K562 (cell line): ENCODE results near the gene AGR2. TPM values are rescaled to one million over a fixed set of nuclear protein-coding genes. Genes with fewer than 3 reads are reported as not detected.

ENCODE experiments used
- ATAC-seq: fragments of 200-7000 bp; cut with Tn5 transposase; 3 replicates; pipeline ENCODE4 v1.9.1; 2020; ENCODE audit warnings: moderate library complexity
- BruUV-seq: library from RNA; stranded (reverse); fragments of 400-500 nt; replicated peaks from 2 replicates; lab custom pipeline; 2021; lab: Mats Ljungman, UMichigan
- CTCF ChIA-PET: fragments of 300-600 bp; formaldehyde crosslinking; extraction: SDS; loops from one replicate; lab custom pipeline; 2021; ENCODE audit warnings: low intra/inter-chr PET ratio; lab: Yijun Ruan, JAX
- POLR2A ChIA-PET: fragments of 300-600, 350-650 bp; sonication (Branson Sonifier 250); formaldehyde crosslinking; extraction: SDS; loops from one replicate; lab custom pipeline; 2021; ENCODE audit warnings: antibody characterized with exemption, inconsistent platforms; lab: Yijun Ruan, JAX
- DNase-seq, 4 experiments: peaks; one replicate each; pipeline versions ENCODE4 v3.0.0 to v3.0.0-alpha.2; 2011 to 2018; ENCODE audit warnings: low spot score in 3 of 4, mixed read lengths in 3 of 4; ENCODE audit errors: extremely low read depth in 1 of 4
- FAIRE-seq: peaks from 2 replicates; lab custom pipeline; 2011; peaks lifted over from hg19 to GRCh38; lab: Jason Lieb, UNC
- H2AFZ ChIP-seq: 2 replicates; pipeline ENCODE4 v1.6.0; 2011; ENCODE audit warnings: low read depth, low read length, control low read depth, inconsistent platforms
- H3K27ac ChIP-seq: fragments of 200-600 bp; 3 replicates; pipeline ENCODE4 v1.8.0; 2011; ENCODE audit warnings: low read depth, mild to moderate bottlenecking, control low read depth, inconsistent platforms, low read length, moderate library complexity, mixed read lengths; ENCODE audit errors: extremely low read depth
- H3K27me3 ChIP-seq, 2 experiments: fragments of 300-600 bp in 1 of 2; 2 replicates in 1 of 2; 3 replicates in 1 of 2; pipeline versions ENCODE4 v1.6.0 to v1.8.0; 2011; ENCODE audit warnings: inconsistent platforms in 2 of 2, low read length in 2 of 2, mild to moderate bottlenecking in 1 of 2, mixed read lengths in 1 of 2, moderate library complexity in 1 of 2; ENCODE audit not compliant: control insufficient read depth in 2 of 2, insufficient read depth in 2 of 2
- H3K36me3 ChIP-seq: fragments of 300-600 bp; 3 replicates; pipeline ENCODE4 v1.8.0; 2011; ENCODE audit warnings: mild to moderate bottlenecking, low read length, inconsistent platforms; ENCODE audit not compliant: control insufficient read depth, insufficient read depth
- H3K4me1 ChIP-seq, 2 experiments: fragments of 200-600 bp in 1 of 2; replicated peaks in 1 of 2; 2 replicates in 1 of 2; 3 replicates in 1 of 2; pipeline versions ENCODE4 v1.5.1 to v1.8.0; 2011; ENCODE audit warnings: inconsistent platforms in 2 of 2, low read length in 2 of 2, mild to moderate bottlenecking in 1 of 2, mixed read lengths in 1 of 2, moderate library complexity in 1 of 2; ENCODE audit not compliant: control insufficient read depth in 2 of 2, insufficient read depth in 2 of 2
- H3K4me2 ChIP-seq: 2 replicates; pipeline ENCODE4 v1.6.1; 2011; ENCODE audit warnings: low read length, control low read depth, inconsistent platforms, mixed read lengths; ENCODE audit not compliant: insufficient read depth
- H3K4me3 ChIP-seq: fragments of 200-600 bp; sonication (generic), shearing (Covaris generic); 2 replicates; pipeline ENCODE4 v1.5.1; 2016; ENCODE audit warnings: control low read depth, inconsistent platforms
- H3K79me2 ChIP-seq: fragments of 200-600 bp; 3 replicates; pipeline ENCODE4 v1.8.0; 2011; ENCODE audit warnings: low read length, inconsistent platforms; ENCODE audit not compliant: control insufficient read depth, insufficient read depth
- H3K9ac ChIP-seq, 2 experiments: 2 replicates each; pipeline versions ENCODE4 v1.6.0 to v1.6.1; 2011; ENCODE audit warnings: low read depth in 2 of 2, low read length in 2 of 2, control low read depth in 1 of 2, inconsistent platforms in 1 of 2, mild to moderate bottlenecking in 1 of 2, mixed read lengths in 1 of 2; ENCODE audit not compliant: insufficient read depth in 1 of 2
- H3K9me1 ChIP-seq: one replicate; pipeline ENCODE4 v1.6.0; 2011; ENCODE audit warnings: inconsistent platforms, mild to moderate bottlenecking, low read length, moderate library complexity; ENCODE audit not compliant: control insufficient read depth, insufficient read depth
- H3K9me3 ChIP-seq: replicated peaks from 2 replicates; pipeline ENCODE4 v1.5.1; 2011; ENCODE audit warnings: low read depth, low read length, inconsistent platforms; ENCODE audit not compliant: control insufficient read depth, insufficient read depth
- H4K20me1 ChIP-seq: replicated peaks from 2 replicates; pipeline ENCODE4 v1.6.1; 2011; ENCODE audit warnings: low read length, inconsistent platforms, mixed read lengths; ENCODE audit not compliant: control insufficient read depth, insufficient read depth
- GABPB2 ChIP-seq: fragments of 250-450 bp; sonication (Bioruptor Pico); conservative IDR thresholded peaks from 2 replicates; pipeline ENCODE4 v1.5.1; 2021; ENCODE audit warnings: mild to moderate bottlenecking
- POLR2A ChIP-seq: fragments of 450-650 bp; conservative IDR thresholded peaks from 2 replicates; pipeline ENCODE4 v1.6.1; 2016
- SREBF2 ChIP-seq: sonication (generic); formaldehyde crosslinking; IDR thresholded peaks from 2 replicates; pipeline ENCODE4 v1.4.0; 2020; ENCODE audit warnings: mild to moderate bottlenecking, missing genetic modification reagents
- TAF7 ChIP-seq: fragments of 450-650 bp; IDR thresholded peaks from 2 replicates; pipeline ENCODE4 v1.6.1; 2016; ENCODE audit warnings: missing genetic modification characterization, missing compliant biosample characterization
- ZNF165 ChIP-seq: fragments of 250-450 bp; sonication (Bioruptor Pico); IDR thresholded peaks from 2 replicates; pipeline ENCODE4 v1.4.0; 2020; ENCODE audit warnings: borderline replicate concordance
- WGBS: fragments of 100-300 bp; shearing (Covaris generic); methylation state at CpG from one replicate; pipeline ENCODE4 v1.1.6; 2016; ENCODE audit warnings: low coverage, mixed read lengths; ENCODE audit not compliant: insufficient coverage; ENCODE audit errors: missing lambda C conversion rate; 5-methylcytosine and 5-hydroxymethylcytosine counted together
- in situ Hi-C: fragments of 300-500 bp; cut with MboI; formaldehyde crosslinking; loops from 4 replicates; pipeline ENCODE4 v1.15.0; 2018; ENCODE audit warnings: inconsistent platforms, mixed read lengths
- intact Hi-C: fragments of 100-400 bp; cut with micrococcal nuclease; formaldehyde crosslinking; loops from 2 replicates; pipeline ENCODE4 v1.14.2; 2022
- polyA plus RNA-seq, 8 experiments: library from polyadenylated mRNA; depleted of rRNA in 4 of 8; stranded (reverse) in 5 of 8; unstranded in 3 of 8; fragments of >200 nt; fragmentation: Nextera tagmentation in 2 of 8; fragmentation: Illumina TruSeq in 1 of 8; extraction: Ambion mirVana in 2 of 8; extraction: Trizol in 1 of 8; gene quantifications; 2 replicates each; pipeline versions ENCODE4 v1.2.1 to v1.2.3, GENCODE V29; 2011 to 2014; ENCODE audit warnings: inconsistent platforms in 1 of 8, missing spikeins in 1 of 8
- total RNA-seq, 7 experiments: library from RNA; depleted of rRNA in 6 of 7; stranded (reverse); fragments of >200 nt in 6 of 7; fragmentation: Illumina TruSeq in 2 of 7; extraction: Trizol in 2 of 7; gene quantifications; 2 replicates each; pipeline versions ENCODE4 v1.2.1 to v1.2.3, GENCODE V29; 2011 to 2021; ENCODE audit warnings: low replicate concordance in 1 of 7
- TF ChIP-seq, protein P1 (sequence below): fragments of 250-450 bp; sonication (Bioruptor Pico); IDR thresholded peaks from 2 replicates; pipeline ENCODE4 v1.8.0; 2022; ENCODE audit warnings: moderate library complexity, mild to moderate bottlenecking, inconsistent platforms

The AGR2 gene
- total and polyA plus RNA-seq, 9 of the 15 experiments (the other 6 are each of a cell fraction or from before 2014, with no cell fraction given) = 0.66 TPM; not detected in 8

- ChIA-PET CTCF (no interaction called here), POLR2A (interaction anchor here (1.0 to 2.4 kb wide), 3 partner anchors 9 to 15 kb away, joined by 3 to 8 read pairs (median 3); partner anchors contain the start of gene TSPAN13)
- TF ChIP-seq POLR2A (no peak), TAF7 (tag) (no peak), SREBF2 (CRISPR knock-in tag) (no peak), ZNF165 (no peak), GABPB2 (no peak)
- TF ChIP-seq, protein P1, sequence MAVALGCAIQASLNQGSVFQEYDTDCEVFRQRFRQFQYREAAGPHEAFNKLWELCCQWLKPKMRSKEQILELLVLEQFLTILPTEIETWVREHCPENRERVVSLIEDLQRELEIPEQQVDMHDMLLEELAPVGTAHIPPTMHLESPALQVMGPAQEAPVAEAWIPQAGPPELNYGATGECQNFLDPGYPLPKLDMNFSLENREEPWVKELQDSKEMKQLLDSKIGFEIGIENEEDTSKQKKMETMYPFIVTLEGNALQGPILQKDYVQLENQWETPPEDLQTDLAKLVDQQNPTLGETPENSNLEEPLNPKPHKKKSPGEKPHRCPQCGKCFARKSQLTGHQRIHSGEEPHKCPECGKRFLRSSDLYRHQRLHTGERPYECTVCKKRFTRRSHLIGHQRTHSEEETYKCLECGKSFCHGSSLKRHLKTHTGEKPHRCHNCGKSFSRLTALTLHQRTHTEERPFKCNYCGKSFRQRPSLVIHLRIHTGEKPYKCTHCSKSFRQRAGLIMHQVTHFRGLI (CRISPR knock-in tag) = no peak
- Histone ChIP-seq H2AFZ (peak overlapping the region; percentile 25), H3K79me2 (no peaks in the 10 kb centered on the region), H3K4me1 (peaks cover 25 to 39% of the 10 kb centered on the region in 2 experiments; a peak in 4 of 5 replicates), H3K27ac (no peak overlapping the region), H3K27me3 (no peaks in the 10 kb centered on the region), H4K20me1 (no peaks in the 10 kb centered on the region), H3K9ac (0 out of 4 replicates have a peak overlapping the region, but pooled peaks of 1 of the 2 experiments have one; percentile 59), H3K9me3 (no peaks in the 10 kb centered on the region), H3K4me2 (no peak overlapping the region), H3K9me1 (no peaks in the 10 kb centered on the region), H3K36me3 (no peaks in the 10 kb centered on the region), H3K4me3 (no peak overlapping the region)
- no peak for FAIRE-seq
- ATAC-seq = no peak
- no peak for DNase-seq
- intact Hi-C loops = loop anchor here (5.0 kb wide), 1 partner anchor 82 kb away; no protein-coding TSS in a partner anchor
- BruUV-seq = no TSS peak
- 49% methylated on average over 6 of the region's 6 CpGs for WGBS
- in situ Hi-C loops = no loop called here
These were observed 60.1 kb downstream of the AGR2 start for GRCh38 chr7:16744518-16745250.
